DOHH2 (cell line): ENCODE data around the gene KCNIP2.

Experiments used
- EZH2phosphoT487 ChIP-seq: fragments of 200-600 bp; sonication (generic); IDR thresholded peaks from 2 replicates; pipeline ENCODE4 v1.6.1; 2017; ENCODE audit warnings: borderline replicate concordance, mild to moderate bottlenecking, antibody characterized with exemption, low read length, moderate library complexity, mixed read lengths
- TF ChIP-seq, protein P1 (sequence below): fragments of 200-600 bp; sonication (generic); IDR thresholded peaks from one replicate; pipeline ENCODE4 v1.5.1; 2014; ENCODE audit warnings: antibody characterized with exemption, mild to moderate bottlenecking, low read depth, low read length; ENCODE audit not compliant: poor library complexity, severe bottlenecking

DNA sequence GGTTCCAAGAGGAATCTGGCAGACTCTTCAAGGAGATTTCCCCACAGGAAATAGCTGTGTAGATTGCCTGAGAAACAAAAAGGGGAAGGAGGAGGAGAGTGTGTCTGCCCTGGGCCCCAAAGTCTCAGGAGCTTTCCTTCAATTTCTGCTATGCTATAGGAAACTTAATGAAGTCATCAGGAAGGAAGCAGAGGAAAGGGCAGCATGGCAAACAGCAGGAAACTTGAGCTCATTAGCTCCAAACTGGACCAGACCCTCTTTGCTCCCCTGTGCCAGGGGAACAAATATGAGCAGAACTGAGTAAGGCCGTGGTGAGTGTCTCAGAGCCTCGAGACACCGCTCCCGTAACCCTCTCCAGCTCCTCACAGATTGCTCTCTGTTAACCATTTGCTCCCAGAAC is 4.8 kb upstream of the KCNIP2 start:
- TF ChIP-seq, protein P1, sequence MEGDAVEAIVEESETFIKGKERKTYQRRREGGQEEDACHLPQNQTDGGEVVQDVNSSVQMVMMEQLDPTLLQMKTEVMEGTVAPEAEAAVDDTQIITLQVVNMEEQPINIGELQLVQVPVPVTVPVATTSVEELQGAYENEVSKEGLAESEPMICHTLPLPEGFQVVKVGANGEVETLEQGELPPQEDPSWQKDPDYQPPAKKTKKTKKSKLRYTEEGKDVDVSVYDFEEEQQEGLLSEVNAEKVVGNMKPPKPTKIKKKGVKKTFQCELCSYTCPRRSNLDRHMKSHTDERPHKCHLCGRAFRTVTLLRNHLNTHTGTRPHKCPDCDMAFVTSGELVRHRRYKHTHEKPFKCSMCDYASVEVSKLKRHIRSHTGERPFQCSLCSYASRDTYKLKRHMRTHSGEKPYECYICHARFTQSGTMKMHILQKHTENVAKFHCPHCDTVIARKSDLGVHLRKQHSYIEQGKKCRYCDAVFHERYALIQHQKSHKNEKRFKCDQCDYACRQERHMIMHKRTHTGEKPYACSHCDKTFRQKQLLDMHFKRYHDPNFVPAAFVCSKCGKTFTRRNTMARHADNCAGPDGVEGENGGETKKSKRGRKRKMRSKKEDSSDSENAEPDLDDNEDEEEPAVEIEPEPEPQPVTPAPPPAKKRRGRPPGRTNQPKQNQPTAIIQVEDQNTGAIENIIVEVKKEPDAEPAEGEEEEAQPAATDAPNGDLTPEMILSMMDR: no peak
- no peak for TF ChIP-seq EZH2phosphoT487
